AG04450 (cell line): ENCODE results near the gene C11orf97. TPM values are rescaled to one million over a fixed set of nuclear protein-coding genes. Genes with fewer than 3 reads are reported as not detected.

Source experiments
- CTCF ChIA-PET: fragments of 300-600, 350-600 bp; formaldehyde crosslinking; extraction: SDS; loops from one replicate; lab custom pipeline; 2022; ENCODE audit warnings: antibody characterized with exemption, inconsistent platforms; lab: Charles Lee
- POLR2A ChIA-PET: fragments of 350-600 bp; formaldehyde crosslinking; extraction: SDS; loops from one replicate; lab custom pipeline; 2021; ENCODE audit warnings: antibody characterized with exemption, inconsistent platforms; lab: Yijun Ruan, JAX
- DNase-seq: peaks from one replicate; pipeline ENCODE4 v3.0.0-alpha.2; 2011; ENCODE audit warnings: low read depth, low spot score
- H3K27ac ChIP-seq: one replicate; pipeline ENCODE4 v1.5.1; 2012; ENCODE audit warnings: low read depth, low read length, control low read depth
- H3K27me3 ChIP-seq: one replicate; pipeline ENCODE4 v1.6.0; 2012; ENCODE audit warnings: low read length; ENCODE audit not compliant: control insufficient read depth, insufficient read depth
- H3K4me3 ChIP-seq: 2 replicates; pipeline ENCODE4 v1.5.1; 2011; ENCODE audit warnings: mild to moderate bottlenecking, low read depth, low read length, control low read depth
- H3K9me3 ChIP-seq: 2 replicates; pipeline ENCODE4 v1.5.1; 2012; ENCODE audit warnings: low read length; ENCODE audit not compliant: control insufficient read depth, insufficient read depth
- polyA plus RNA-seq: library from polyadenylated mRNA; depleted of rRNA; stranded (reverse); fragments of >200 nt; gene quantifications from 2 replicates; pipeline ENCODE4 v1.2.3, GENCODE V29; 2011
- TF ChIP-seq, protein P1 (sequence below): IDR thresholded peaks from 2 replicates; pipeline ENCODE4 v1.5.1; 2011; ENCODE audit warnings: low read depth, low read length, control low read depth, inconsistent platforms

C11orf97 gene
- polyA plus RNA-seq, 1 experiment: not detected

DNA sequence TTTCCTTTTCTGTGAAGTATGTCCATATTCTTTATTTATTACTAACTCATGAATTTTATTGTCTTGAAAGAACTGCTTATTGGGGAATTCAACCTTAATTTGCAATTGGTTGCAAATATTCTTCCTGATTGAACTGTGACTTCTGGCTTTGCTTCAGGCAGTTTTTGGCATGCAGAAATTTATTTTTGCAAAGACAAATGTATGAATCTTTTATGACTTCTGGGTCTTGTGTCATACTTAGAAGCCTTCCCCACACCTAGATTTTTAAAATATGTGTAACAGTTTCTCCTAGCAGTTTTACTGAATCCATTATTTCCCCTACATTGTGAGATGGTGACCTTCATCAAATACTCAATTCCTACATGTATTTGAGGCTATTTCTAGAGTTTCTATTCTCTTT, 30.9 kb upstream of the C11orf97 start:
- no peak for DNase-seq
- H3K9me3 ChIP-seq: no peaks in the 10 kb centered on the region
- TF ChIP-seq, protein P1, sequence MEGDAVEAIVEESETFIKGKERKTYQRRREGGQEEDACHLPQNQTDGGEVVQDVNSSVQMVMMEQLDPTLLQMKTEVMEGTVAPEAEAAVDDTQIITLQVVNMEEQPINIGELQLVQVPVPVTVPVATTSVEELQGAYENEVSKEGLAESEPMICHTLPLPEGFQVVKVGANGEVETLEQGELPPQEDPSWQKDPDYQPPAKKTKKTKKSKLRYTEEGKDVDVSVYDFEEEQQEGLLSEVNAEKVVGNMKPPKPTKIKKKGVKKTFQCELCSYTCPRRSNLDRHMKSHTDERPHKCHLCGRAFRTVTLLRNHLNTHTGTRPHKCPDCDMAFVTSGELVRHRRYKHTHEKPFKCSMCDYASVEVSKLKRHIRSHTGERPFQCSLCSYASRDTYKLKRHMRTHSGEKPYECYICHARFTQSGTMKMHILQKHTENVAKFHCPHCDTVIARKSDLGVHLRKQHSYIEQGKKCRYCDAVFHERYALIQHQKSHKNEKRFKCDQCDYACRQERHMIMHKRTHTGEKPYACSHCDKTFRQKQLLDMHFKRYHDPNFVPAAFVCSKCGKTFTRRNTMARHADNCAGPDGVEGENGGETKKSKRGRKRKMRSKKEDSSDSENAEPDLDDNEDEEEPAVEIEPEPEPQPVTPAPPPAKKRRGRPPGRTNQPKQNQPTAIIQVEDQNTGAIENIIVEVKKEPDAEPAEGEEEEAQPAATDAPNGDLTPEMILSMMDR: no peak
- POLR2A ChIA-PET: no interaction called here
- CTCF ChIA-PET: no interaction called here
- H3K27me3 ChIP-seq: no peaks in the 10 kb centered on the region
- H3K27ac ChIP-seq: no peak overlapping the region
- no peak overlapping the region for H3K4me3 ChIP-seq

DNA sequence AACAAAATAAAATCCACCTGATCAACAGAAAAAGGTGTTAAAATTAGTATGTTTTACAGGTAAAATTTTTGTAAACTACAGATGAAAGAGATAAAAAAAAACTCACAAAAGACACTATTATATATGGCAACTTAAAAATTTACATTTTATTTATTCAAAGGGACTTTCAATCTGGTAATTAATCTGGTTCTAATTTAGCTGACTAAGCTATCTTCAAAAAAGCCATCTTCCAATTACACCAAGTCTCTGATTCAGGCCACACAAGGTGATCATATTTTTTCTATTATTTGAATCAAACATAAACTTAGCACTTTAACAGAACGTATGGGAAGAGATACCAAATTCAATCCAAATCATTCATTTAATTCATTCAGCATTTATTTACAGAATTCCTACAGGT, 26.2 kb upstream of the C11orf97 start:
- ChIA-PET CTCF (interaction anchor here (0.6 to 1.6 kb wide), 2 partner anchors 18 to 591 kb away, joined by 3 to 9 read pairs; no protein-coding TSS in a partner anchor), POLR2A (no interaction called here)
- TF ChIP-seq, protein P1: no peak
- Histone ChIP-seq H3K27me3 (no peaks in the 10 kb centered on the region), H3K9me3 (no peaks in the 10 kb centered on the region), H3K4me3 (no peak overlapping the region), H3K27ac (no peak overlapping the region)
- DNase-seq: no peak

DNA sequence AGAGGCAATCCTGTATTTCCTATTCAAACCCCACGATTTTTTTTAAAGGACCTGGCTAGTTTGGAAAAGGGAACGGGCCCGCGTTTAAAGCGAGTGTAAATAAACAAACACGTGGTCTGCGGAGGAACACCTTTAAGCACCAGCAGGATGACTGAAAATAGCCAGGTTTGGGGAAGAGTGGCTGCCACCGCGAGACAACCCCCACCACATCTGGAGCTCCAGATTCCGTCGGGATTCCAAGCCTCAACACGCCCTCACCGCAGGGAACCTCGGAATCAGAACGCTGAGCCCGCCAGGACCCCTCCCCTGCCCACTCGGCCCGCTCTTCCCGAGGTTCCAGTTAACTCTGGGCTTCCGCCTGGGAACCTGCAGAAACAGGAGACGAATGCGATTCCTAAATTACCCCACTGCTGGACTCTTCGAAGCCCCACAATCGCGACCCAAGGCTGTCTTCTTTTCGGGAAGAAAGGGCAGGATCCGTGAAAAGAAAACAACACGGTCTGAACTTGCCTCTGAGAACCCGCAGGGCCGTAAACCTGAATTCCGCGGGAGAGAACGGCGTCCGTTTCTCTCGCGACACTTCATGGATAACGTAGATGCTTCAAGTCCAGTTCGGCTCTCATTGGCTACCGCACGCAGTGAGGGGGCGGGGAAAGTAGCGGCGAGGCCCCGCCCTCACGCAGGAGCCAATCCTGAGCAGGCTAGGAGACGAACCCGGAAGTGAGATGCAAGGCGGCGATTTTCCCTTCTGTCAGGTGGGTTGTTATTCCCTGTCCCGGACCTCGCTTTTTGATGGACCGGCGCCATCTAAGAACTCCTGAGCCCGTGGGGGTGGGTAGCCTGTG, 18.8 kb upstream of the C11orf97 start, which contains the start of the genes ANKRD49 and MRE11:
Gene ANKRD49, plus strand, starts transcription at position 704 of the 845 bp plus-strand sequence. CDS start 2,710 bp downstream, outside the sequence.
Gene MRE11, minus strand, starts transcription at position 564 of the 845 bp plus-strand sequence. CDS start 1,043 bp downstream, outside the sequence.
- DNase-seq: peak; percentile 95
- ChIA-PET CTCF (interaction anchor here (4.4 kb wide), 1 partner anchor 598 kb away, joined by 22 read pairs; no protein-coding TSS in a partner anchor), POLR2A (interaction anchor here (0.6 kb wide), 1 partner anchor 704 kb away, joined by 6 read pairs; no protein-coding TSS in a partner anchor)
- TF ChIP-seq, protein P1: no peak
- H3K9me3 ChIP-seq: no peaks in the 10 kb centered on the region
- peak within 1 kb of the TSS; percentile 91 for H3K27ac ChIP-seq
- H3K4me3 ChIP-seq: peak within 1 kb of the TSS; percentile 88
- no peaks in the 10 kb centered on the region for H3K27me3 ChIP-seq

DNA sequence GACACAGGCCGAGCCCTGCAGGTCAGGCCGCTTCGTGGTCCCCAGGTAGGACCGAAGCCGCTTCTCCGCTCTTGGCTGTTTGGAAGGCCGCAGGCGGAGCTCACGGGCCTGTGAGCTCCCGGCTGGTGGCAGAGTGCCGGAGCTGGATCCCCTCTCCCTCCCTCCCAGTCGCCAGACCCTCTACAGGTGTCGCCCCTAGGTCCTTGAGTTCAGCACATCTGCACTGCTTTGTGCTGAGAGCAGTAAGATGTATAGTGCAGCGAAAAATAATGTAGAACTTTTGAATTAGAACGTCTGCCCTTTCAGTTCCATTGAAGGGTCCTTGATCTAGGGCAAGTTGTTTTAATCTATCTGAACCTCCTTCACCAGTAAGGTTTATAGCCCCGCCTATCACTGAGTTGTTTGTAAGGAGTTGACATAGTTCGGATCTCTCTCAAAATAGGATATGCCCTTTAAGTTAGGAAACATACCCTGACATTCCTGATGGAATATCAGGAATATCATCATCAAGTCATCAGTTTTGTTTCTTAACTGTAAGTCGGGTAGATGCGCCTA, 18.1 kb upstream of the C11orf97 start:
- no peaks in the 10 kb centered on the region for H3K27me3 ChIP-seq
- TF ChIP-seq, protein P1: 0 out of 2 replicates have a peak, but pooled peaks have one; percentile 5
- peak overlapping the region; percentile 91 for H3K27ac ChIP-seq
- ChIA-PET POLR2A (no interaction called here), CTCF (interaction anchor here (0.5 to 4.4 kb wide), 2 partner anchors 573 to 599 kb away, joined by 3 to 22 read pairs; no protein-coding TSS in a partner anchor)
- H3K9me3 ChIP-seq: no peaks in the 10 kb centered on the region
- peak overlapping the region; percentile 88 for H3K4me3 ChIP-seq
- DNase-seq: no peak
